Stimulated activated CD4-positive, alpha-beta T cell treated with anti-CD3 and anti-CD28 coated beads, TNF-alpha, amount 100 ng/mL, for 4 hours (primary cell): Measurements from ENCODE around the gene GID8.

ENCODE experiments used
- DNase-seq, 3 experiments: peaks; one replicate each; pipeline ENCODE4 v3.0.0-alpha.2; 2020; ENCODE audit warnings: low read depth in 3 of 3

GID8 gene

GRCh38 chr20:62986257-62986800 lies 48.4 kb downstream of the GID8 start:
- DNase-seq, result no peak

- DNase-seq, result no peak
Measured at GRCh38 chr20:62987114-62987513, 49.2 kb downstream of the GID8 start.

GRCh38 chr20:62989201-62989601 lies 51.3 kb downstream of the GID8 start:
- no peak for DNase-seq

GRCh38 chr20:62990306-62990825 lies 52.4 kb downstream of the GID8 start:
- DNase-seq, result no peak

GRCh38 chr20:62991196-62991807 lies 53.4 kb downstream of the GID8 start:
- DNase-seq, result no peak

GRCh38 chr20:62991863-62992262 lies 53.9 kb downstream of the GID8 start:
- no peak for DNase-seq

- DNase-seq, result no peak
Measured at GRCh38 chr20:62993856-62994494, 56.0 kb downstream of the GID8 start.

GRCh38 chr20:62994869-62995281 lies 56.9 kb downstream of the GID8 start:
- DNase-seq, result no peak

GRCh38 chr20:62995481-62995880 lies 57.5 kb downstream of the GID8 start:
- no peak for DNase-seq

GRCh38 chr20:62995898-62996595 lies 58.1 kb downstream of the GID8 start:
- no peak for DNase-seq

GRCh38 chr20:62996596-62996982 lies 58.6 kb downstream of the GID8 start:
- no peak for DNase-seq

- no peak for DNase-seq
Measured at GRCh38 chr20:62997417-62998035, 59.6 kb downstream of the GID8 start.
